ENCODE data around the gene RYR2.
"Not testable (repeated sequence)": the region's sequence is repeated elsewhere in the genome, so short reads cannot be mapped to it uniquely, and the experiment has no call there.

RYR2 gene

DNA sequence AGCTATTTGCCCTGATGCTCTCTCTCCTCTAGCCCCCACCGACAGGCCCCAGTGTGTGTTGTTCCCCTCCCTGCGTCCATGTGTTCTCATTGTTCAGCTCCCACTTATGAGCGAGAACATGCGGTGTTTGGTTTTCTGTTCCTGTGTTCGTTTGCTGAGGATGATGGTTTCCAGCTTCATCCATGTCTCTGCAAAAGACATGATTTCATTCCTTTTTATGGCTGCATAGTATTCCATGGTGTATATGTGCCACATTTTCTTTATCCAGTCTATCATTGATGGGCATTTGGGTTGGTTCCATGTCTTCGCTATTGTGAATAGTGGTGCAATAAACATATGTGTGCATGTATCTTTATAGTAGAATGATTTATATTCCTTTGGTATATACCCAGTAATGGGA lies 110.0 kb downstream of the RYR2 start:
- not testable (repeated sequence) for DNase-seq

DNA sequence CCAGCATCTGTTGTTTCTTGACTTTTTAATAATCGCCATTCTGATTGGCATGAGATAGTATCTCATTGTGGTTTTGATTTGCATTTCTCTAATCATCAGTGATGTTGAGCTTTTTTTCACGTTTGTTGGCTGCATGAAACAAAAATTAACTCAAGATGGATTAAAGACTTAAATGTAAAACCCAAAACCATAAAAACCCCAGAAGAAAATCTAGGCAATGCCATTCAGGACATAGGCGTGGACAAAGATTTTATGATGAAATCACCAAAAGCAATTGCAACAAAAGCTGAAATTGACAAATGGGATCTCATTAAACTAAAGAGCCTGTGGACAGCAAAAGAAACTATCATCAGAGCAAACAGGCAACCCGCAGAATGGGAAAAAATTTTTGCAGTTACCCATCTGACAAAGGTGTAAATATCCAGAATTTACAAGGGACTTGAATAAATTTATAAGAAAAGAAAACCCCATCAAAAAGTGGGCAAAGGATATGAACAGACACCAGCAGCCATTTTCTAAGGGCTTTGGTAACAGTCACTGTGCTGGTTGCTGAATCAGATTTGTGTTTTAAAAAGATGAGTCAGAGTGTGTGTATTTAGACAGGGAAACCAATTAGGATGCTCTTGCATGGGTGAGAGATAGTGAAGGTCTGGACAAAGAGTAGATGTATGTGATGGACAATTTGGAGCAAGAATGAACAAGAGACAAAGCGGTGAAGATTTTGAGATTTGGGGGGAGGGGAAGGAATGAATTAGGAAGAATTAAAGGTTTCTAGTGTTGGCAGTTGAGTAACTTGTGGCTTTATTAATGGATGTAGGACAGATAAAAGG lies 110.7 kb downstream of the RYR2 start:
- no peak for DNase-seq

DNA sequence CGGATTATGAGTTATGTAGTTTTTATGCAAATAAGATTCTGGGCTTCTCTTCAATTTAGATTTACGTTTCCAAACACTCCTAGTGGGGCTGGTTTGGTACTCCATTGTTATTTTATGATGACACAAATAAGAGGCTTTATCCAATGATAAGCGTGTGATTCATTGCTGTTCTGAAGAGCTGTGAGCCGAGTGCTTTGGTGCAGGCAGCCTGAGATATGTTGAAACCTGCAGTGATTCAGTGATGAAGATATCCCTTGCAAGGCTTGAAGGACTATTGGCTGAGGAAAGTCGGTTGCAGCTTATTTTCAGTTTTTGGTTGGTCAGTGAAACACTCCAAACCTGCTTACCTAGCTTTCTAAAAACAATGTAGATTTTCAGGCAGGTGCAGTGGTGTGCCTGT lies 112.2 kb downstream of the RYR2 start:
- no peak for DNase-seq

DNA sequence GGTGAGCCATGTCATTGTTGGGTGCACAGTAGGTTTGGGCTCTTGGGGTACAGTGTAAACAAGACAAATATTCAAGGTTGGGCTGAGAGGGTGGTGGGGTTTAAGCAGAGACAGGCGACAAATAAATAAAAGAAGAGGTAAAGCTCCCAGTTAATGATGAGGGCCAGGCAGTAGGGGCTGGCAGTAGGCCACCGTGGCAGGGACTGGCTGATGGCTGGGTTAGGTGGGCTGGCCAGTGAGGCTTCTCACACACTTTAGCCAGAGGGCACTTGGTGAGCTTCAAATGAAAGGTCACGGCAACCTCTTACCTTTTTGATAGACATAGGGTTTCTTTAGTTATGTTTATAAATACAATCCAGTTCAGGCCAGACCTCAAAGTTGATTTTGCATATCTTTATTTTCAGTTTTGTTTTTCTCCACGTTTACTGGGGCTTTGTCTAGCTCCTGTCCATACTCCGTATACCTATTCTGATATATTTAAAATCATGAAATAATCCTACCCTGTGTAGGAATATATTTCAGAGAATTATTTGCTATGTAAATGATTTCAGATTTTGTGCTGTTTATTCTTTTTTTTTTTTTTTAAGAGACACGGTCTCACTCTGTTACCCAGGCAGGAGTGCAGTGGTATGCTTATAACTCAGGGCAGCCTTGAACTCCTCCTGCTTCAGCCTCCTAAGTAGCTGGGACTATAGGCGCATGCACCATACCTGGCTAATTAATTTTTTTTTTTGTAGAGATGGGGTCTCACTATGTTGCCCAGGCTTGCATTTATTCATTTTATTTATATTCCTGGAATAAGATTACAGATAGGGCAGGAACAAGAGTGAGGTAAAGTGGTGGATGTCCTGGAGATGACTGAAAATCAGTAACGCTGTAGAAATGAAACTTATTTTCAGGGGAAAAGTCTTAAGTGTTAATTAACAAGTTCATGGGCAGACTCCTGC lies 122.7 kb downstream of the RYR2 start:
- no peak for DNase-seq

DNA sequence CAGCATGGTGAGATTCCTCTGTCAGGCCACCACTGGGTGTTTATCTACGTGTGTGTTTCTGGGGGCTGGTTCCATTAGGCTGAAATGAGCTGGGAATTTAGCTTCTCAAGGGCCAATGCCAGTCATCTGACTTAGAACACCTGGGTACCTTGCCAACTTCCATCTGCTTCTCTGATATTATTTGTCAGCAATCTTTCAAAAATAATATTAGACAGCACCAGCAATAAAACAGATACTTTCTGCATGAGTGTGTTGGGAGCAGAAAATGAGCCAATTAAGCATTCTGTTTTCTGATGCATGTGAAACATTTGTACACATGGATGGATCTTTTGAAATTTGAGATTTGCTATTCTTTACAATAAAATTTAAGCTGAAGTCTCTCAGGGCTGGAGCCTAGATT lies 124.1 kb downstream of the RYR2 start:
- DNase-seq: no peak

DNA sequence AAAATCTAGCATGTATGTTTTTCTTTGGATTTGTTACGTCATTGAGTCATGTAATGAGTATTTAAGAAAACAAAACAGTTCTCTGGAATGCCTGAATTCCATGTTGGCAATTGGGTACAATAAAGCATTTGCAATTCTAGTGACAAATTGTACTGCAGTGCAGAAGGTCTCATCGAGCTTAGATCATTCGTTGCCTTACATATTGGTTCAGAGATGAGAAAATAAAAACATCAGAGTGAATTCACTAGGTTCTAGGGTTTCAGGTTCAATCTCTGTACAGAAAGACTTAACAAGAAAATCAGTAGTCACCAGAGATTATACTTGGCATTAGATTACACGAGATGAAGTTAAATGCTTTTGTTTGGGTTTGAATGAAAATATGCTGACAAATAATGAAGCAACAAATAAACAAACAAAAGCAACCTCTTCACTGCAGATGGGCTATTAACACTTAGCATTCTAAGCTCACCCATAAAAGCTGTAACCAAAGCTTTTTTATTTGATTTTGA lies 124.7 kb downstream of the RYR2 start:
- no peak for DNase-seq

DNA sequence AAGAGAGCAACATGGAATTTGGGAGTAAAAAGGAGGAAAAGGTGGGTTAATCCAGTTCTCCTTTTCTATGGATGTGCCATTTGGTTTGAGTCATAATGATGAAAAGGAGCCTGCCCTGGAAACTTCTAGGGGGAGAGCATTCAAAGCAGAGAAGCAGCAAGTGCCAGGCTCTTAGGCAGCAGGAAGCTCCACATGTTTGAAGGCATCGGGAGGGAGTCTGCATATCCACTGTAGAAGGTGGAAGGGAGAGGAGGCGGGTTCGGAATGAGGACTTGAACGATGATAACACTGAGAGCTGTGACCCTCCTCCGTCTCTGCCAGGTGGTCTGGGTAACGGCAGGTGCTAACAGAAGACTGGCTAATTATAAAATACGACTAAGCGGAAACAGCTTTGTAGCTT lies 128.2 kb downstream of the RYR2 start:
- no peak for DNase-seq

DNA sequence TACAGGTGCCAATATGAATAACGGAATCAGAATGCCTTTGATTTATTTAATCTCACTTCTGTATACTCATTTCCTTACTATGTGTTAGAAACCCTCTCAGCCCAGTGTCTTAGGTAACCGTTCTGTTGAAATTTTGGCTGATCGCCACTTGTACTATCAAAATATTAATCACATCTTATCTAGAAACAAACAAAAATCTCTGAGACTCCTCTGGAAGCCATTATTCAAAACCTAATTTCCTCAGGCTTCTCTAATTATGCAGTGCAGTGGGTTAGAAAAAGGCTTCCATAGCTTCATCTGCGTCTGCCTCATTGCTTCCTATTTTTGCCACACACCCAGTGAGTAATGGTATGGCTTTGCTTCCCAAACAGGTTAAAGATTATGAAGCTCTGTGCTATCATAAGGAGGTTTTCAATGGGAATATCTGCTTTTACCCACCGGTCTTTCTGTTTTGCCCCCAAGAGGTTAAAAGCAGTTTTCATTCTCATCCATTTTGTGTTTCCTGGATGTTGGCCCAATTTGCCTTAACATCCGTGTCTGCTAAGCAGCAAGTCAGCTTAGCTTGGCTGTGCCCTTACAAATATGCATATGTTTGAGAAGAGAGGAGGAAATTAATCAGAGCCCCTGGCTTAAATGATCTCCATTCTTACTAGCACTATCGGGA lies 129.6 kb downstream of the RYR2 start:
- no peak for DNase-seq

DNA sequence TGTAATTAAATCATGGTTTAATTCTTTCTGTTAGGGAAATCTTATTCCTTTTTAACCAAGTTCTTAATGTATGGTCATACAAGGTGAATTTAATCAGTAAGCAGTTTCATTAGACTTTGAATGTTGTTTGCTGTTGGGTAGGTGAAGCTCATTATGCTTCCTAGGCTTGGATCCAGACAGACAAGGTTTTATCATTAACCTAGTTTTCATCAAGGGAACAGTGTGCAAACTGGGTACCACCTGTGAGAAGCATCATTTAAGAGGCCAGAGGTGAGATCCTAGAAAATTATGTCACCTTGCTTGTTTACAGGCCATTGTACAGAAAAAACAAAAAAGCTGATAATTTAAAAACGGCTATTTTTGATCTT lies 130.1 kb downstream of the RYR2 start:
- no peak for DNase-seq

DNA sequence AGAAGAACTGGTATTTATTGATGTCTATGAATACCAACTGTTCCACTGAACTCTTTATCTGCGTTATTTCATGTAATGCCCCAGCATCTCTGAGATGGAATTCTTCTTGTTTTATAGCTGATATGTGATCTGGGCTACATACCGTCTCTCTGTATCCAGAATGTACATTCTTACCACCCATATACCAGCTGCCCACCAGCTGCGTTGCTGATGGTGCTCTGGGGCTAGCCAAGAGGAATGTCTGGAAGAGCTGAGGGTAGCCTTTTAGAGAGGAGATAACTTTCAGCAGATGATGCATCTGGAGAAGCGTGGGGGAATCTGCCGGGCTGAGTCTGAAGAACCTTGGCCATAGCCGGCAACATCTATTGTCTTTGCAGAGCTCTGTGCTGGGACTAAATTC lies 137.5 kb downstream of the RYR2 start:
- no peak for DNase-seq

DNA sequence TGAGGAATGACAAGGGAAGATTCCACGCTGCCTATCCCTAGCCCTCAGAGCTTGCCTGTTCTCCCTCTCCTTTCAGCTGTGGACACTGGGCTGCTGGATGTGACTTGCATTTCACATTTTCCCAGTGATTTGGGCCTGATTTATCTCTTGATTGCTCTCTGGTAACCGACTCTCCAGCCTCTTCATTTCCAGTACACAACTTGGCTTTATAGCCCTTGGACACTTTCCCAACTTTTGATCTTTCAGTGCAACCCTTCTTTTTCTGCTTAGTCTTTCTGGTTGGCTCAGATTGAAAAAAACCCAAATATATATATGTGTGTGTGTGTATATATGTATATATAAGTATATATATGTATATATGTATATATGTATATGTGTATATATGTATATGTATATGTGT lies 138.3 kb downstream of the RYR2 start:
- no peak for DNase-seq

DNA sequence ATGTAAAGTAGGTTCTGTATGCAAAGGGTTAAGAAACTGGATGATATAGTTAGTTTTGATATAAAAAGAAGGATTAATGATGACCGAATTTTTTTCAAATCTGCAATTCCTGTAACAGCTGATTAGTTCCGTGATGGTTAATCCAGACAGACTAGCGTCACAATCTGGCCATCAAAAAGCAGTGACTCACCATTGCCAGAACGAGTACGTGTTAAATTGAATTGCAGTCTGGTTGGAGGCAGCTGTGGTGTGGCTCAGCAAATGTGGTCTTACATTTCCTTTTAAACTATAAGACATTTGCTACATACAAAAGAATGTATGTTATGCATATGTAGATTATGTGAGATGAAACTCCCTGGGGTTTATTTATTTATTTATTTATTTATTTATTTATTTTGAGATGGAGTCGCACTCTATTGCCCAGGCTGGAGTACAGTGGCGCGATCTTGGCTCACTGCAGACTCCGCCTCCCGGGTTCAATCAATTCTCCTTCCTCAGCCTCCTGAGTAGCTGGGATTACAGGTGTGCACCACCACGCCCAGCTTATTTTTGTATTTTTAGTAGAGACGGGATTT lies 139.8 kb downstream of the RYR2 start:
- DNase-seq: no peak

DNA sequence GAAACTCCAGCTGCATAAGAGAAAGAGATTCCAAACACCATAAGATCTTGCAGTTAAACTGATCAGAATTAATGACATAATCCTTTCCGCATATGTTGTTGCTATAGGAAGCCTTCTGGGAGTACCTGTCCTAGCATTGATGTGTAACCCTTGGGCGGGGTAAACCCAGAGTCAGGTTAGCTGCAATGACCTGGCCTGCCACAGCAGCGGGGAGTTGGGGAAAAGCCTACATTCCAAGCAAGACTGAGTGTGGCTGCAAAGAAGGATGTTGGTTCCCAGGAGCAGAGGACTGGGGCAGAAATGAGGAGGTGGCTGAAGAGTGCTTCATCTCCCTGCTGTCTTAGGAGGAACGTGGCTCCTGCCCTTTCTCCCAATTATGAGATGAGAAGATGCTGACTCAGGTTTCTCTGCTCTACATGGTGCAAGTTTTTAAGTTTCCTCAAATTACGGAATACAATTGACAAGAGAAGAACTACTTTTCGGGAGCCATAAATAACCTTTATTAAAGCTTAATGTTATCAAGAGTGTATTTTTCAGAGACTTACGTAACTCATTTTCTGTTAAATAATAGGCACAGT lies 142.1 kb downstream of the RYR2 start:
- DNase-seq: no peak

DNA sequence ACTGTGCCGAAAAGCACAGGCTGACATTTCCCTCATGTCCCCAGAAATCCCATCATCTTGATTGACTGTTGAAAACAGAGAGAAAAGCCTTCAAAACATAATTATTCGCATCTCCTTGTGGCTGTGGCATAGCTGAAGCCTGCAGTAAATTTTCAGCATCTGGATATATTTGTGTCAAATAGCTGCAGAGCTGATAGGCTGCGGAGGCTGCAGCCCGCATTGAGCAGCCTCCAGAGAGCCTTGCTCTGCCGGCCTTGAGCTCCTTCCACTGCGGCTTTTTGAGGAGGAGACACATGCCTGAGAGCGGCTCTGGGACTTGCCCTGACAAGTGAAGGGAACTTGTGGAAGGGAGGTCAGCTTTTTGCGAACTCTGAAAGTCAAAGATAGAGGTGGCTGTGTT lies 144.7 kb downstream of the RYR2 start:
- no peak for DNase-seq

DNA sequence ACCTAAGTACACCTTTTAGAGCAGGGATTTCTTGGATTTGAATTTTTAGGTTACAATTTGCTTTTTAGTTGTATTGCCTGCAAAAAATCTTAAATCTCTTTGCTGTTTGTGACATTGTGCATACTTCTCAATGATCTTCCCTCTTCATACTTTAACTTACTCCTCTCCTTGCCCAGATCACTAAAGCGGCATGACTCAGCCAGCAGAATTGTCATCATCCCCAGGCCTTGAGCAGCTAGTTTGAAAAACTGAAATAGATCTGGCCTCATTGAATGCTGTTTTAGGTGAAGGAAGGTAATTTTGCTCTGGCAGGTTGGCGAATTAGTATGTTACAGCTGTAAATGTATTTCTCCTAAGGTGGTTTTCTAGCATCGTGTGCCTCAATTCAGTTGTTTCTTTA lies 145.9 kb downstream of the RYR2 start:
- no peak for DNase-seq

DNA sequence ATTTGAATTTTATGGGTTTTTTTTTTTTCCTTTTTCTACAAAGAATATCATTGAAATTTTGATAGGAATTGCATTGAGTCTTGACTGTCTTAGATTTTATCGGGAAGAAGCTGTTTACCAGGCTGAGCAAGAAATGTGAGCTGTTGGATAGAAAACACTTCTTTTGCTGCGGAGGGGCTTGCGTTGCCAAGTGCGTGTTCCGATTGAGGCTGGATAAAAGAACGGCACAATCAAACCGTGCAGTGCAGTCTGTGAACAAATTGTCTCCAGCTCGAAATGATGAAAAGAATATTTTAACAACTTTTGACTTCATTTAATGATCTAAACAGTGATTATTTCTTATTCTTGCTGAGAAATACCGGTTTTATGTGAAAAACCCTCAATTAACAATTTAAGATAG lies 149.4 kb downstream of the RYR2 start:
- no peak for DNase-seq

DNA sequence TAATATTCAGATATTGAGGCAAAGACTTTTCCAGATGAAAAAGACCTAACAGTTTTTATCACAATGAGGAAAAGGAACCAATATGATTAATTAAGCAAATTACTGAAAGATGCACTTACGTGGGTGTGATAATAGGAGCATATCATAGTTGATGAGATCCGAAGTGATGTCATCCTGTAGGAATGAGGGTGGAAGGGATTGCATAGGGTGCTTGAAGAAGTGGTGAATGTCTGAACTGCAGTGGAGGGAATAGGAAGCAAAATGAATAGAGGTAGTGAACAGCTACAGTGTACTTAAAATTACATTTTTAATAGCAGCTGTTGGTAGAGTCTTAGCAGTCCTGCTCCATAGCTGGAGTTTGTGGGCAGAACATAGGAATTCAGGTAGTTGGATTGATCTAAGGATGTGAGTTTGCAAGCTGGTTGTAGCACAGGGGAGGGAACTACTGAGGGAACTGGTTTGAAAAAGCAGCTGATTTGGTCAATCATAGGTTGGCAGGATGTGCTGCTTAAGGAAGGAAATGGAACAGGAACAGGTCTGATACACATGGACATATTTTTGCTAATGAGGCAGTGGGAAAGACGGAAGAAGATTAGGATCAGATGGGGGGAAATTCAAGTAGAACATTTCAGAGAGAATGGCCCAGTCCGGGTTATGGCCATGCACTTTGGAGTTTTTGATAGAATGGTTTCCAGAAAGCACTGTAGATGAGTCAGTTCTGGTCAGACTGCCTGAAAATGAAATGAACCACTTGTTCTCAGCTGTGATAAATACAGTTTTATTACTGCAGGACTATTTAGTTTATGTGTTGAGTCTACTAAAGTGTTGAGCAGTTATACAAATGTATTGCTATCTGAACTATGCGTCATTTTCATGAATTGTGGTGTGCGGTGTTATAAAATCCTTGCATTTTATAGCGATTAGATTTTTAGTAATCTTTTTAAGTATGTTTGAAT lies 155.8 kb downstream of the RYR2 start:
- no peak for DNase-seq

DNA sequence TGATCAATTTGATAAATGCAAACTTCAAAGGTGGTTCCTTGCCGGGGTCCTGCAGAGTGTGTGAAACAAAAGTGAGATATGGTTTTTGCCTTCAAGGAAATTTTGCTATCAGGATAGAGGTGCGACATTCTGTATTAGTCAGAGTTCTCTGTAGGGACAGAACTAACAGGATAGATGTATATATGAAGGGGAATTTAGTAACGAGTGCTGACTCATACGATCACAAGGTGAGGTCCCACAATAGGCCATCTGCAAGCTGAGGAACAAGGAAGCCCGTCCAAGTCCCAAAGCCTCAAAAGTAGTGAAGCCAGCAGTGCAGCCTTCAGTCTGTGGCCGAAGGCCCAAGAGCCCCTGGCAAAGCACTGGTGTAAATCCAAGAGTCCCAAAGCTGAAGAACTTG lies 157.0 kb downstream of the RYR2 start:
- no peak for DNase-seq

DNA sequence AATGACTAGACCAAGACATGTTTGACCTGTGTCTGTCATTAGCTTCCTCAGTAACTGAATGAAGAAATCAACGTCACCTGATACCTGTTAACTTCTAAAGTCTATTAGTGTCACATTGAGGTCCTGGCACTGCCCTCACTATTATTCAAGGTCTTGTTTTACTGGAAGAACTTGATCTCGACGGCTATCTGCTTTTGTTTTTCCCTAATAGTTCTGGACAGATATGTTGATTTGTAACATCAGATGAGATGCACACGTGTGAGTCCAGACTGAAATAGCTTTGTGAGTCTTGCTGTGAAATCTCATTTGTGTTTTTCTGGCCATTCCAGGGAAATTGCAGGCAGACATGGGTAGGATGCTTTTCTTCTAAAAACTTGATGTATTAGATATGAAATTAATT lies 159.2 kb downstream of the RYR2 start:
- no peak for DNase-seq

DNA sequence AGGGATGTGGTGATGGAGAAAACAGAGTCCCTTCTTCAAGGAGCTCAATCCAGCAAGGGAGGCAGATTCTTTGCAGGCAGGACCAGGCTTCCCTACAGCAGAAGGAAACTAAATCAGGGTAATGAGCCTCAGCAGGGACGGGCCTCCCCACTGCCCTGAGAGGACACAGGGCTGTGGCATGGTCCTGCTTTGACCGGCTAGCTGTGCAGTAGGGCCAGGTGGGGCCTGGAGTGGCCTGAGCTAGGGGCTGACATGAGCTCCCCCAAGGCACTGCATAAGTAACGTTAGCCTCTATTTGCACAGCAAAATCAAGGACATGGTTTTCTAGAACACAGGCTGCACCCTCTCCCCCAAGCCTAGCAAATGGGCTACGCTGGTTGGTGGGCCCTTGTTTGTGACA lies 162.9 kb downstream of the RYR2 start:
- no peak for DNase-seq

DNA sequence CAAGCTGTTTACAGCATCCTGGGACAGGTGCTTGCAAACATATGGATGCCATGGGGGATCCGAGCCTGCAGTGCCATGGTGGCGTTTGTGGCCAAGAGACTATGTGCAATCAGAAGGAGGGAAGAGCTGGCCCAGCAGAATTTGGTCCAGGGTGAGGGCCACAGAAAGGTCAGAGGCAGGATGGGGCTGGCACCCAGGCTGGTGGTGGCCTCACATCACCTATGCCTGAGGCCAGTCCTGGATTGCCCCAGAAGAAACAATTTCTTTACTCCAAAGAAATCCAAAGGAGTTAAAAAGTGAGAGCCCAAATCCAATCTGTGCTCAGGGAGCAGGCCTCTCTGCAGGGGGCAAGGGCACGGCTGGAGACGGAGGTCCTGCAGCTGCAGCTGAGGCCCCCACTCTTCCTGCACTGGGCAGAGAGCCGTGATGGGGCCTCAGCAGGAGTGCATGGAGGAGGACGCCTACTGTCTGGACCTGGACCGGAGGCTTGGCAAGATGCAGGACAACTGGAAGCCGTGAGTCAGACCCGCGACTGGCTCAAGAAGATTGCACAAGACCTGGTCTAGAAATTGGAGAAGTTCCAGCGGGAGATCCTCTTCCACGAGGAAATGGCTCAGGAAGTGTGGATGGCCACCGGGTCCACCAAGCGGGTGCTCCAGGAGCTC lies 163.5 kb downstream of the RYR2 start:
- DNase-seq: no peak

Measured in activated effector memory CD4-positive, alpha-beta T cell treated with anti-CD3 and anti-CD28 coated beads, Interleukin-2, amount 50 U/mL, for 16 hours (primary cell).